ENCODE measurements around the gene SDK2.

Gene SDK2

GRCh38 chr17:73542323-73542722, 101.9 kb downstream of the SDK2 start:
- TF ChIP-seq CTCF (IDR thresholded peaks at IDR 0.05; ENCODE audit: borderline replicate concordance, insufficient read depth, low read depth, low read length), result no peak
- no peak overlapping the region for H3K4me3 ChIP-seq (ENCODE audit: low read depth, low read length)

DNA sequence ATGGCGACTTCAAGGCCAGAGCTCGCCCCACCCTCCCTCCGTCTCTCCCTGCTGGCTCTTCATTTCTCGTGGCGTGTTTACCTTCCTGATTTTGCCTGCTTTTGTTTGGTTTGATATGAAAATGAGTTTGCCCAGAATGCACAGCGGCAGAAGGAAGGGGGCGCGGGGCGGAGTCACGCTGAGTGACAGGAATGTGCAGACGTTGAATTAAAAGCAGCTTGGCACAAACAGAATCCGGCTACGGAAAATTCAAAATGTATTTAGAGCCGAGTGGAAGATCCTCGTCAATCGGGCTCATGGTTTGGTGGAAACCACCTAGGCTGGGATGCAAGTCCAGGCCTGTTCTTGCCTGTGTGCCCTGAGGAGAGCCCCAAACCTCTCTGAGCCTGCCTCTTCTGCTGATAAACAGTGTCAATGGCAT, 102.7 kb downstream of the SDK2 start:
- TF ChIP-seq CTCF (IDR thresholded peaks at IDR 0.05; ENCODE audit: borderline replicate concordance, insufficient read depth, low read depth, low read length), result no peak
- no peak overlapping the region for H3K4me3 ChIP-seq (ENCODE audit: low read depth, low read length)

- H3K4me3 ChIP-seq (ENCODE audit: low read depth, low read length), result no peak overlapping the region
- TF ChIP-seq CTCF (IDR thresholded peaks at IDR 0.05; ENCODE audit: borderline replicate concordance, insufficient read depth, low read depth, low read length), result no peak
These were observed 103.1 kb downstream of the SDK2 start for GRCh38 chr17:73541111-73541510.

GRCh38 chr17:73539166-73539565, 105.1 kb downstream of the SDK2 start:
- no peak overlapping the region for H3K4me3 ChIP-seq (ENCODE audit: low read depth, low read length)
- TF ChIP-seq CTCF (IDR thresholded peaks at IDR 0.05; ENCODE audit: borderline replicate concordance, insufficient read depth, low read depth, low read length), result no peak

DNA sequence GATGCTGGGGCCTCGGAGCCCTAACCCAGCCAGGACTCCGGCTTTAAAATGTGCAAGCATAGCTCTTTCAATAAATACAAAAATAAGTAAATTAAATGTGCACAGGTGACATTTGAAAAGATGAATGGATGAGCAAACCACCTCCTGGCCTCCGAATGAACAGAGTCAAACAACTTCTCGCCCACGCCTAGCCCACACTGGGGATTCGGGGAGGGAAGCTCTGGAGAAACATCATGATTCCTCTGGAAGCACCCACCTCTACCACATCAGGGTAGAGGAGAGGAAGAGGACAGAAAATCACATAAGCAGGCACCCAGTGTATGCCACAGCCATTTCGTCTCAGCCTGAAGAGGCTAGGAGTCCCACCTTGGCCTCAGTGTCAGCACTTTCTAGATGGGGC, 105.8 kb downstream of the SDK2 start:
- no peak overlapping the region for H3K4me3 ChIP-seq (ENCODE audit: low read depth, low read length)
- no peak for TF ChIP-seq CTCF (IDR thresholded peaks at IDR 0.05; ENCODE audit: borderline replicate concordance, insufficient read depth, low read depth, low read length)

DNA sequence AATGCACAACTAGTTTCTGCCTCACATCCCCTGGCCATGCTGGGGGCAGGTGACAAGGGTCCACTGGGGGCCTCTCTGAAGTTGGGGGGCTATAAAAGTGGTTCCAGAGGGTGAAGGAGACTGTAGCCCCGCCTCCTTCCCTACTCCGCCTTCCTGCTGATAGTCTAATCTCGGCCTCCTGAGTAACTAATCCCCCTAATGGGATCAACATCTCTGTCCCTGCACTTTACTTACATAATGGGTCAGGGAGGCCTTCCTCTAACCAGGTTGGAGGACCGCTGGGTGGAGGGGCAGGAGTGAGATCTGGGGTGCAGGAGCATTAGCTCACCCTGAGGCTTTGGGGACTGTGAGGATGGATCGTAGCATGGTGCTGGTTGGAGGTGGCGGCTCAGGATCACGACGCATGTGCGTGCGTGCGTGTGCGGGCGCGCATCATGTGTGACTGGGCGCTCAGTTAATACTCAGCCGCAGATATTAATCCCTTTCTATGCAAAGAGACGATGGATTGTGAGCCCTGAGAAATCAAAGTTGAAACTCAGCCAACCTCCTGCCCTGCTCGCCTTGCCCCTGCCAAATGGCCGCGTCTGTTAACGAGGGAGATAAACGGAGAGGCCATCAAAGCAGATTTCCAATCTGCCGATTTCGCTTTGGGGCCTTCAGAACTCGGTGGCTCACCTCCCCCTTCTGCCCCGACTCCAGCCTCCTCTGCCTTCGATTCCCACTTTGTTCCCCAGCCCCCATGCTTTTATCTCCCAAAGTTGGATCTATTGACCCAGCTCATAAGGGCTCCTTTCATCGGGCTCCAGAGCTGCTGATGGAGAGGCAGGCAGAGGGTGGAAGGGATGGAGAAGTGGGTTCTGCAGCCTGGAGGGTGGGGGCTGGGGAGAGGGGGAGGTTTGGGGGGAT, 107.3 kb downstream of the SDK2 start:
- TF ChIP-seq CTCF (IDR thresholded peaks at IDR 0.05; ENCODE audit: borderline replicate concordance, insufficient read depth, low read depth, low read length), result no peak
- H3K4me3 ChIP-seq (ENCODE audit: low read depth, low read length), result no peak overlapping the region

- H3K4me3 ChIP-seq (ENCODE audit: low read depth, low read length), result no peak overlapping the region
- TF ChIP-seq CTCF (IDR thresholded peaks at IDR 0.05; ENCODE audit: borderline replicate concordance, insufficient read depth, low read depth, low read length), result no peak
These were observed 108.5 kb downstream of the SDK2 start for GRCh38 chr17:73535746-73536145.

Measured in GM12875 (cell line).